GM20431 (cell line): ENCODE data around the gene AGFG1.

Source experiments
- in situ Hi-C: fragments of 300-500 bp; cut with MseI, MboI; formaldehyde crosslinking; loops from one replicate; pipeline ENCODE4 v1.15.0; 2020; ENCODE audit warnings: low sequenced_read_pairs; ENCODE audit not compliant: unreplicated experiment

AGFG1 gene

DNA sequence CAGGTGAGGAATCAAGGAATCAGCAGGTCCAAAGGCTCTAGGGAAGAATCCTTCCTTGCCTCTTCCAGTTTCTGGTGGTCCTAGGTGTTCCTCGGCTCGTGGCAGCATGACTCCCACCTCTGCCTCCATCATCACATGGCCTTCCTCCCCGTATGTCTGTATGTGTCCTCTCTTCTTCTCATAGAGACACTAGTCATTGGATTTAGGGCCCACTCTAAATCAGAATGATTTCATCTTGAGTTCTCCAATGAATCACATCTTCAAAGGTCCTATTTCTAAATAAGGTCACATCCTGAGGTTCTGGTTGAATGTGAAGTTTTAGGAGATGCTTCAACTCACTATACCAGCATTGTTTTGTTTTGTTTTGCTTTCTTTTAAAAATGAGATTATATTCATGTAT, 11.1 kb upstream of the AGFG1 start:
- in situ Hi-C loops, result no loop called here

DNA sequence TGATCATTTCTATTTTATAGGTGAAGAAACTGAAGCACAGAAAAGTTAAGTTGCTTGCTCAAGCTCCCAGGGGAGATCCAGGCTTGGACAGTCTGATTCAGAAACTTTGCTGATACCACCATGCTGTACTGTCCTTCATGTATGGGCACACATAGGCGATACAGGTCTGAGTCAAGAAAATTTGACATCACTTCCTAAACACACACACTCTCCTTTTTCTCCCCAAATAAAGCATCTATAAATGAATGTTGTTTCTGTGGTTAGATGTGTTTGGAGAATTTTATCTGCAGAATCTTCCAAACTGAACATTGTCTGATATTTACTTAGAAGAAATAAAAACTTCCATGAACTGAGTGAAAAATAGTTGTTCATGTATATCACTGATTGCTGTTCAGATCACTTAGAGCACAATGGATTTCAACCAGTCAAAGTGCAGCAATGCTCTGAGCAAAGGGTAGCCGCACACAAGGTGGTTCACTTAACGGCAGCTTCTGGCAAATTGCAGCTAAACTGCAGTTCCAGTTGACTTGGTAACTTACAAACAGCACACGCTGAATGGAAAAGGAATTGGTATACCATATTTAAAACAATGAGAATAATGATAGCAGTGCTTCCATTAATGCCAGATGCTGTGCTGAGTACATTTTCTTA, 10.0 kb upstream of the AGFG1 start:
- in situ Hi-C loops, result no loop called here

DNA sequence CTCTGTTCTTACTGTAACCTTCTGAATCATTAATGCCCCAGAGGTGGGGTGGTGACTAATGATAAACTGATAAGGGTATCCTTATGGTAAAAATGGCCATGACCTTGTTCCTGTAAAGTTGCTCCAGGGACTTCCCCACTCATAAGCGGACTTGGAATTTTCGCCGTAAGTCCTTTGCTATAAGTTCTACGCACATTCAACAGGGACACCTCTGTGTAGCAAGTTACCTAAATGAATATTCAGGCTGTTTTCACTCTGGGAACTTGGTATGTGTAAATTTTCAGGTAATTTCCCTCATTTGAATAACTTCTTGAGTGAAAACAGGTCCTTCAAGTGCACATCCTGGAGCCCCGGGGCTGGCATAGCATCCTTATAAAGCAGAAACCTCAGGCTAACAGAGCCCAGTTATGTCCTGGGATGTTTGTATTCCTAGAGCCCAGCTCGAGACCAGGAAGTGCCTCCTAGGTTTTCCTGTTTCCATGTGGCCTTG, 9.4 kb upstream of the AGFG1 start:
- in situ Hi-C loops, result no loop called here

DNA sequence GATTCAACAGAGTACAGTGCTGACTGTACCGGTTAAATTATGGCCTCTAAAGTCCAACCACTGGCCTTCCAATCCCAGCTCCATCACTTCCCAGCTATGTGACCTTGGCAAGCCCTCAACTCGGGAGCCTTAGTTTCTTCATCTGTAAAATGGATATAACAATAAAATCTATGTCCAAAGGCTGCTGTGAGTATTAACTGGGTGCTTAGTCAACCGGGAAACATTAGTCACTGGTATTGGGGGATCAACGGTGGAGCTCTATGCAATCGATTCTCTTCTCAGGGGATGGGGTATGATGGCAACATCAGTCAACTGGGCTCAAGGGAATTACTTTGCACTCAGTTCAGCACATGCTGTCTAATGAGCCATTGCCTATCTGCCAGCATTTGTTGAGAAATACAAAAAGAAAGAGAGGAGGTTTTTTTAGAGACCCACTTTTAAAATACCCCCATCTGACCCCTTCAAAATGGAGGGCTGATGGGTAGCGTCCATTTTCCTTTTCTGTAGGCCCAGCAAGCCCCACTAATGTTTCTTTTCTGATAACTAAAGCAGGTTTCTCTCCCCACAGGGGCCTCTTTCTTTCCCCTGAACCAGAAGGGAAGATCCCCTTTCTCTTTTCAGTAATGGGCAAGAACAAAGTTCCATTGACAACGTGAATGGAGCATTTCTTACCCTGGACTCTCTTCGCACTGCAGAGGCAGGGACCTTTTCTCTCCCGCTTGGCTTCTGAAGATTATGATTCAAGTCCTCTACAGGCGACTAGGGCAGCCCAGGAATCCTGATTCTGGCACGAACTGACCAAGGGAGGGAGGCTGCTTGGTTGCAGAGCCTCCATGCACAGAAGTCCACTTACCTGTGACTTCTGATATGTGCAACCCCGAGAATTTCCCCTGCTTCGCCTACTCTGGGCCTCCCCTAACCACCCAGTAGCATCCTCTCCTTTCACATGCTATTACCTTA, 8.7 kb upstream of the AGFG1 start:
- in situ Hi-C loops, result no loop called here

DNA sequence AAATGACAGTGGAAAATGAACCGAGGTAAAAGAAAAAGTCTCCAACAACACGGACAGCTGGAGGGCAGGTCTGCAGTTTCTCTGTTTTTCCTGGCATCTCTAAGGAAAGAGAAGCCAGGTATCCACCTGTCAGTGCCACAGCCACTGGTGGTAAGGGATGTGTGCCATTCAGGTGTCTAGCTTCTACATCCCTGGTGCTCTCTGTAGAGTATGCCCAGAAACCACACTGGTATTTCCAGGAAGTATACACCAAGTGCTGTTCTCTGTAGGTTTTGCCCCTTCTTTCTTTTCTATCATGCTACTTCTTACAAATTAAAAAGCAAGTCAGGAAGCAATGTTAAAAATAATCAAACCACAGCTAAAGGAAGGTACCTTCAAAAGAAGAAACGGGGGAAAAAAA, 7.6 kb upstream of the AGFG1 start:
- in situ Hi-C loops, result no loop called here

DNA sequence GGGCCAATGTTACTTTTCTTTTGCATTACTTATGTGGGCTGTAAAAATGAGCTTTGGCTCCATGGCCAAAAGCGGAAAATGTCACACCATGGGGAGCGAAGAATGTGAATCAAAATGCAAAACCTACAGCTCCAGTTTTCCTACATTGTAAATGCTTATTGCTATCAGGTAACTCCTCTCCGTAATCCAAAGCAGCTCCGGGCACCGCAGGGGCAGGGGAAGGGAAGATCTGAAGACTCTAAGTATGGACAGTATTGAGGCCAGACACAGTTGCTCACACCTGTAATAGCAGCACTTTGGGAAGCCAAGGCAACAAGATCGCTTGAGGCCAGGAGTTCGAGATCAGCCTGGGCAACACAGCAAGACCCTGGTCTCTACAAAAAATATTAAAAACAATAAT, 7.1 kb upstream of the AGFG1 start:
- in situ Hi-C loops, result no loop called here

DNA sequence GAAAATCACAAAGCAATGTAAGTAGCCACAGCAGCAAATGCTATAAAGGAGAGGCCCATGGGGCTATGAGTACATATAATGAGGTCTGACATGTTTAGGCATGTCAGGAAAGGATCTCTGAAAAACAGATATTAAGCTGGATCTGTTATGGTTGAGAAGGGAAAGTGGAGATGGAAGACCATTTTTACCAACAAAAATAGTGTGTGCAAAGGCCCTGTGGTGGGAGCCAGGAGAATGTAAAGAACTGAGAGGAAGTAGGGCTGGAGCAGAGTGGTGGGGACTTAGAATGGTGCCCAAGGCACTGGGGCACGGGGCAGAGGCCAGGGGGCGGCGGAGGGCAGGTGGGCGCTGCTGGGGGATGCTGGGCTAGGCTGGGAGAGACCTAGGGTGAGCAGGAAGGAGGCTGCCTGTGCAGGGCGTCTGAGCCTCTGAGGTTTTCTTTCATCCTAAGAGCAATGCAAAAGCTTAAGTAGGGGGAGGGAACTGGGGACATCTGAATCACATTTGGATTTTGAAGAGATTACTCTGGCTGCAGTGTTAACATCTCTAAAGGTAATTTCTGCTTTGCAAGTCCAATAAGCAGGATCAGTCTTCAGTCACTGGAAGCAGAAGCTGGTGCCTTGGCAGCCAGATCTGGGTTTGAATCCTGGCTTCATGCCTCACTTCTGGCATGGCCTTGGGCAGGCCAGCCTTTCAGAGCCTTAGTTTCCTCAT, 4.9 kb upstream of the AGFG1 start:
- in situ Hi-C loops, result no loop called here

DNA sequence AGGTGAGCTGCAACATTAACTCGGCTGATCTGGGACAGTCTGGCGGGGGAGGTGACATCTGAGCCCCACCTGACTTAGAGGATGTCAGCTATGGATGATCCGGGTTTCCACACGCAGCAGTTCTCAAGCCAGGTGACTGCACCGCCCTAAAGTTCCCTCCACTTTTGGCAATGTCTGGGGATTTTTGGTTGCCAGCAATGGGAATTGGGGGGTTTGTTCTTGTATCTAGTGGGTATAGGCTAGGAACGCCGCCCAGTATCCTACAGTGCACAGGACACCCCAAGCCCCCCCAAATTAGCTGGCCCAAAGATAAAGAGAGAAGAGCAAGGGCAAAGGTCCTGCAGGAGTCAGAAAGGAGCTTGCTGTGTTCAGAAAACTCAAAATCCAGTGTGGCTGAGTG, 544 bp upstream of the AGFG1 start:
- in situ Hi-C loops, result no loop called here

DNA sequence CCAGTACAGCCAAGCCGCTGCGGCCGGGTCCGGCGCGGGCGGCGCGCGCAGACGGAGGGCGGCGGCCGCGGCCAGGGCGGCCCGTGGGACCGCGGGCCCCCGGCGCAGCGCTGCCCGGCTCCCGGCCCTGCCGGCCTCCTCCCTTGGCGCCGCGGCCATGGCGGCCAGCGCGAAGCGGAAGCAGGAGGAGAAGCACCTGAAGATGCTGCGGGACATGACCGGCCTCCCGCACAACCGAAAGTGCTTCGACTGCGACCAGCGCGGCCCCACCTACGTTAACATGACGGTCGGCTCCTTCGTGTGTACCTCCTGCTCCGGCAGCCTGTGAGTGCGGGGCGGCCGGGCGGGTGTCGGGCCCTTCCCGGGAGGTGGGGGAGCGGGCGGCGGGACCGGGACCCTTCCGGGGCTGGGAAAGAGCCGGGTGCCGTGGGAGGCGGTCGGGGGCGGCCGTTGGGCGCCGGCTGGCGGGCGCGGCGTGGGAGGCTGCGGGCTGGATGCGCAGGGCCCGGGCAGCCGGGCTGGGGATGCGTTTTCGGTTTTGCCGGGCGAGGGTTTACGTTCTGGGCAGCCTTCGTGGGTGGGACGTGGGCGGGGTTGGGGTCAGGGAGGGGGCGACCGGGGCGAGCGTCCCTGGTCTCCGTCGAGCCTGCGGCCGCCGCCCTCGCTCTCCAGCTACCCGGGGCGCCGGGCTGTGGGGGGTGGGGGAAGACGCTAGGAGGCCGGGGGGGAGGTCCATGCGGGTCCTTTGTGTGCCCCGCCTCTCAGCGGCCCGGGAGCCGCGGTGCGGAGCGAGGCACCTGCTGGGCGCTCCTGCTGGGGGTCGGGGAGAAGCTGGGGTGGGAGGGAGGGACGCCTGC, 537 bp downstream of the AGFG1 start:
- in situ Hi-C loops, result no loop called here

DNA sequence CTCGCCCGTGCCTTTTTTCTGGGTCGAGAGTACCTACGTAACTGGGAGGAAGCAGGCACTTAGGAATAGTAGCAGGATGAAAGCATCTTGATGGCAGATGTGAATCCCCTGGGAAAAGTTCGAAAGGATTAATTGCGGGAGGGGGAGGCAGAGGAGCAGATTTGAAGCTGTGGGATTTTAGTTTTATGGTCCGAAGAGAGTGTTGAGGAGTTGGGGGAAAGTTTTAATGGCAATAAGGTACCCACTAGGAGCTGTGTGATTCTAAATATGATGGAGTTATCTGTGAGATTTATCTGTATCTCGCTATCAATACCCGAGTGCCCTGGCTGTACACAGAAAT, 1.1 kb downstream of the AGFG1 start:
- in situ Hi-C loops, result no loop called here

DNA sequence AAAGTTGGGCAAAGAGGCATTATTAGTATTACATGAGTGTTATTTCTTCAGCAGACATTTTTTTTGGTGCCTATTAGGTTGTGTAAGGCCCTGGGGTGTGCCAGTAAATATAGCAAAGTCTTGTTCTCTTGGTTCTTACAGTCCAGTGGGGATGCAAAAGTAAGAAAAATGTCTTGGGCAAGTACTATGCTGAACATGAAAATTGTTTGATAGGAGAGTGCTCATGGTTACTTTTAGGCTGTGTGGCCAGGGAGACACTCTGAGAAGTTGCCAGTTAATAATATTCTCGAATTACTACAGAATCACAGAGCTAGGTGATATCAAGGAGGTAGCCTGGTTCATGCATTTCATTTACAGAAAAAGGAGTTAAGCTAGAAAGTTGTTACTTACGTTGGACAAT, 1.9 kb downstream of the AGFG1 start:
- in situ Hi-C loops, result no loop called here

DNA sequence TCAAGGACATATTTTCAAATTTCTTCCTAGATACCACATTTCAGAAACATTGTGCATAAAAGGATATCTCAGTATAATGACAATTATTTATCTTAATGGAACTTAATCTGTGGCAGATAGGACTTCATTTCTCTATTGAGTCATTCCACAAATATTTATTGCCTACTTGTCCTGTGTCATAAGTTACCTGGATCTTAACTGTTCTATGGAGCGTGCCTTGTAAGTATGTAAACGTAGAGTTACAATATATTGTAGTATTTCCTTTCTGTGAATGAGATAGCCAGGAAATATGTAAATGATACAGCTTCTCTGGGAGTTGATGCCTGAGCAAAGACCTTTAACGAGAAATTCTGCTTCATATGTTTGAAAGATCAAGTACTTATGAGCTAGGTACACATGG, 2.5 kb downstream of the AGFG1 start:
- in situ Hi-C loops, result no loop called here

DNA sequence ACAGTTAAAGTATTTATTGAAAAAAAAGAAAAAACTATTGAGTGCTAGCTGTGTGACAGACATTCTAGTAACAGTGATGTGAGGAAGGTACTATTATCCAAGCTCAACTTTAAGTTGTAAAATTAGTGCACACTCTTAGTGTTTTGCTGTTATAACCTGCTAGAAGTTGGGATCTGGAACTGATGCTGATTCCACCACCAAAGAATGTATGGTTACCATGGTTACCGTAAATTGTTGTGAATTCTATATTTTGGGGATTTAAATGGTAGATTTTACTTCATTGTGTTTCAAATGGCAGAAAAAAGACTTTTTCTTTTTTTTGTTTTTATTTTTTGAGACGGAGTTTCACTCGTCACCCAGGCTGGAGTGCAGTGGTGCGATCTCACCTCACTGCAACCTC, 5.3 kb downstream of the AGFG1 start:
- in situ Hi-C loops, result no loop called here

DNA sequence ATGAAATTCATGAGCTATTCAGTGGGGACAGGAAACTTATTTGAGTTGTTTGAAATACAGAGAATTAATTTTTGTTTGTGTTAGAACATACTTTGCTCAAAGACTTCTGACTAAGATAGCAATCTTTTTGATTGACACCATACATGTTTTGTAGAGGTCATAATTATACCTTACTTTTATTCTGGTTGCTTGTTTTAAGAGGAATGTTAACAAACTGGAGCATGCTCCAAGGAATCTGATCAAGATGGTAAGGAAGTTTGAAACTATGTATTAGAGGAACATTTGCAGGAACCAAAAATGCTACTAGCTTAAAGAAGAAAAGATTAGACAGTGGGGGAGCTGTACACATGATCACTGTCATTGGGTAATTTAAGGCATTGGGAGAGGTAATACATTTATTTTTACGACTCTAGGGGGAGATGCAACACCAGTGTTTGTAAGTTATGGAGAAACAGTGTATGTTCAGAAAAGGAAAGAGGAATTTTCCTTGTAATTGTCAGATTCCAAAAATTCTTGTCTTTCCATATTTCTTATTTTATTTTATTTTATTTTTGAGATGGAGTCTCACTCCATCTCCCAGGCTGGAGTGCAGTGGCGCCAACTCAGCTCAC, 8.0 kb downstream of the AGFG1 start:
- in situ Hi-C loops, result no loop called here

DNA sequence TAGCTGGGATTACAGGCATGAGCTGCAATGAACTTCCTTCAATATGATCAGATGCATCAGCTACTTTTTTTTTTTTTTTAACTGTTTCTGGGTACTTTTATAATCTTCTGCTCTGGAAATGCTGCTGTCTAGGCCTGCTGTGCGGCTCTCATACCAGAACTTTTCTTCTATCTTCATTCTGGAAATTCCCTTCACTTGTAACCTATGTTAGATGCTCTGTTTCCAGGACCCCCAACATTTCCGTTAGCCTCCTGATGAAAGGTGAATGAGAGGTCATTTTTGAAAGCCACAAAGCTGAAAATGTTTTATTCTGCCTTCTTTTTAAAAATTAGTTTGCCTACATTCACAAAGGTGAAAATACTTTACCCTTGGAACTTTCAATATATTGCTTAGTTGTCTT, 8.6 kb downstream of the AGFG1 start:
- in situ Hi-C loops, result no loop called here

DNA sequence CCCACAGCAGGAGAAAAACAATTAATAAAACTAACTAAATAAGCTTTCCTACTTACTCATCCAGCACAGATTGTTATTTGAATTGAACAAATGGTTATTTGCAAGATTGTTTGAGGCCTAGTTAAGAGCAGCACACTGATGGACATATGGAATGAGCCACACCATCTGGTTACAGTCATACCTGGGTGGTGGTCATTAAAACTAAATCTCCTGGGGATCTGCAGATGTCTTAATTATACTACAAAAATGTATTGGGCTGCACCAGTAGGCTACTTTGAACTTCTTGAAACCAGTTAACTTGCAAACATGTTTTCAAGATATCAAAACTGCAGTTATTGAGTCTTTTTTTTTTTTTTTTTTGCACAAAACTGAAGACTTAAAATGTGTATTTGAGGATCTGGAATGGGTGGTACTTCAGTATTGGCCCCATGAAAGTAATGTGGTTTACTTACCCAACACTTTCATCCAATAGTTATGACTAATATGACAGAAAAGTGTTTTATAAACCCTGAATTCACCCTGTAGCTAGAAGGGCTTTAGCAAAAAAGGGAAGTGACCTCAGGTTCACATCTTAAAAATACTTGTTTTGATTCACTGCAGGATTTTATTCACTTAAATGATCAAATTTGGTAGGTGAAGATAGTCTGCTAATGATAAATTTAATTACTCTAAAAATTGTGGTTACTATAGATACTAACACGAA, 10.8 kb downstream of the AGFG1 start:
- in situ Hi-C loops, result no loop called here

DNA sequence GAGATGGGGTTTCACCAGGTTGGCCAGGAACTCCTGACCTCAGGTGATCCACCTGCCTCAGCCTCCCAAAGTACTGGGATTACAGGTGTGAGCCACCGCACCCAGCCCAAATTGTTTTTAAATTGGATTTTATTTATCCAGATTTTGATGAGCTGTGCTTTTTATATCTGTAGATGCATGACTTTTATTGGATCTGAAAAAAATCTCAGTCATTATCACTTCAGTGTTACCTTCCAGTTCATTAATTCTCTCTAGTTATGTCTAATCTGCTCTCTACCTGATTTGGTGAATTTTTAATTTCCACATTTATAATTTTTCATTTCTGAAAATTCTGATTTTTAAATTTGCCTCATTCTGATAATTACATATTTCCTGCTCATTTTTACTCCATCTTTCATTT, 13.5 kb downstream of the AGFG1 start:
- in situ Hi-C loops, result no loop called here

DNA sequence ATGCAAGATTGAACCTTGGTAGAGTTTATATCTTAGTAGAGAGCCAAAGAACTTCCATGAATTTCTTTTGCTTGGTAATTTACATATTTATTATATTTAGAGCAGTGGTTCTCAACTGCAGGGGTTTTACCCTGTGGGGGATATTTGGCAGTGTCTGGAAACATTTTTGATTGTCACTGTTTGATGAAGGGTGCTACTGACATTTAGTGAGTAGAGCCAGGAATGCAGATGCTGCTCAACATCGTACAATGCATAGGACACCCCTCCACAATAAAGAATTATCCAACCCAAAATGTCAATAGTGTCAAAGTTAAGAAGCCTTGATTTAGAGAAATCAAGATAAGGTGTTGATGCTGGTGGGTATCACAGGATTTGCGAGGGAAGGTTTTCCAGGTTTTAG, 14.7 kb downstream of the AGFG1 start:
- in situ Hi-C loops, result no loop called here

DNA sequence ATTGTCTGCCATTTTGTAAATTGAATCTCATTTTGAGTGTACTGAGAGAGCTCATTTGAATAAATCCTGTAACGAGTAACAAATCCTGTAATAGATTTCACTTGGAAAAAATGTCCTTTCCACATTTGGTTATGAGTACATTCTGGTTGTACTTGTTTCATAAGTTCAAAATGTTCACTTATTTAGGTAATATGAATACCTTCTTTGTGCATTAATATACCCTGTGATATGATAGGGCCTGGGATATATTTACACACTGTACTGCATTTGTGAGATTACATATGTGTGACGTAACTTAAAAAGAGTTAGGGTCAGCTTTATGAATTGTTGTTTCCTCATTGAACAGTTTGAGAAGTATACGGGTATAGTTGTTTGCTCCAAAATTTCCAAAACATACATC, 16.1 kb downstream of the AGFG1 start:
- in situ Hi-C loops, result no loop called here
